Measurements from ENCODE around the gene JARID2.
"Not testable (repeated sequence)": the region's sequence is repeated elsewhere in the genome, so short reads cannot be mapped to it uniquely, and the experiment has no call there.

Gene JARID2

DNA sequence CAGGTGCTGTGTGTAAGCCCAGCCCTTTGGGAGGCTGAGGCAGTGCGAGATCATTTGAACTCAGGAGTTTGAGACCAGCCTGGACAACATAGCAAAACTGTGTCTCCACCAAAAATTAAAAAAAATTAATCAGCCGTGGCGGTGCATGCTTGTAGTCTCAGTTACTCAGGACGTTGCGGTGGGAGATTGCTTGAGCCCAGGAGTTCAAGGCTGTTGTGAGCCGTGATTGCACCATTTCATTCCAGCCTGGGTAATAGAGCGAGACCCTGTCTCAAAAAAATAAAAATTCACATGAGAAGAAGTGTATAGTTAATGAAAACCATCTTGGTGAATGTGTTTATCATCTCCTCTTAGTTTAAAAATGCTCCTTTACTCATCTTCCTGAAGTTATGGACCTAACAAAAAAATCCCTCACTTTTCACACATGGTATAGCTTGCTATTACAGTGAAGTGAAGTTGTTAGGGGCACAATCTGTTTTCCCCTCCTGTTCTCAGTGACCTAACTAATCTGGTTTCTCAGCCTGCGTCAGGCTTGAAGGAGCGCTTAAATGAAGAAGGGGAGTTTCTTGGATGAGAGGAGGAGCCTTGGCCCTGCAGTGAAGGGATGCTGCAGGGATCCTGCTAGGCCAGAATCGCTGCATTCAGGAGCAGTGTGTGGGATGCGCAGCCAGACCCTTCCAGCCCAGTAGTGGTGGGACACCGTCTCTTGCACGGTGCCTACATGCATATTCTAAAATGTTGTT lies 45.3 kb downstream of the JARID2 start:
- DNase-seq, result no peak

DNA sequence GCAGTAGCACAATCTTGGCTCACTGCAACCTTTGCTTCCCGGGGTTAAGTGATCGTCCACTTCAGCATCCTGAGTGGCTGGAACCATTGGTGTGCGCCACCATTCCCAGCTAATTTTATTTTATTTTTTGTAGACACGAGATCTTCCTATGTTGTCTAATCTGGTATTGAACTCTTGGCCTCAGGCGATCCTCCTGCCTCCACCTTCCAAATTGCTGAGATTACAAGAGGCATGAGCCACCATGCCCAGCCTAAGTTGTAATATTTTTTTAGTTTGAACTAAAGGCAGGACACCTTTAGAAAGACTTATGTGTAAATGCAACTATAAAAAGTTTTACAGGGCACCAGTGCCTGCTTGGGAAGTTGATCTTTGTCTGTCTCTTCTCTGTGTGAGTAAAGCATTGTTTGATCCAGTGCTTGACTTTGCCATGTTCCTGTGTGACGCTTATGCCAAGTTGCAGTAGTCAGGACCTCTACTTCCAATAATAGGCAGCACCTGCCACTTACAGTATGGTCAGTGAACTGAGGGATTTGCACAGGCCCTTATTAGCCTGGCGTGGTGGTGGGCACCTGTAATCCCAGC lies 46.9 kb downstream of the JARID2 start:
- no peak for DNase-seq

DNA sequence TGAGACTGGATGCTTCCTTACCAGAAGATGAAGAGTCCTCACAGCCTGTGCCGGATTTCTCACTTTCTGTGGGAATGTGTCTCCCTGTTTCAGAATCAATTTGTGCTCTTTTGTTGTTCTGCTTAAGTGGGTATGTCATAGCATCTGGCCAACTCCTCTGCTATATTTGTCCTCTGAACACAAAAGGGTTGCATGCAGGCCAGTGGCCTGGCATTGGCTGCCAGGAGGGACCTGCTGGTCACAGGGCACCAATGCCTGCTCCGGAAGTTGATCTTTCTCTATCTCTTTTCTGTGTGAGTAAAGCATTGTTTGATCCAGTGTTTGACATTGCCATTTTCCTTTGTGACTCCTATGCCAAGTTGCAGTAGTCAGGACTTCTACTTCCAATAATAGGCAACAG lies 47.8 kb downstream of the JARID2 start:
- no peak for DNase-seq

DNA sequence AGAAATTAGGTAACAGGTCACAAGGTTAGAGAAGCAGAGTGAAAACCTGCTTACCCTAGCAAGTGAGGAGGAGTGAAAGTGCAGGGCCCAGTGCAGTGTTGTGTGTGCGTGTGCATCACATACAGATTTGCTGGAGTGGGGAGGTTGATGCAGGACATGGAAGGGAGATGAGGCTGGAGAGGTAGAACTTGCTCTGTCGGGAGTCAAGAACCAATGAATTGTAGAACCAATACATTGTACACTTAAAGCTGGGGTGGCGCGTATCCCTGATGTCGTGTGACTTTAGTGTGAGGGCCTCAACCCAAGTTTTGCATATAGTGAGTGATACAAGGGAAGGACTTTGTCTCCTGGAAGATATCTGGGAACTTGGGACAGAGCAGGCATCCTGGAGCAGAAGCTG lies 48.6 kb downstream of the JARID2 start:
- DNase-seq, result no peak

DNA sequence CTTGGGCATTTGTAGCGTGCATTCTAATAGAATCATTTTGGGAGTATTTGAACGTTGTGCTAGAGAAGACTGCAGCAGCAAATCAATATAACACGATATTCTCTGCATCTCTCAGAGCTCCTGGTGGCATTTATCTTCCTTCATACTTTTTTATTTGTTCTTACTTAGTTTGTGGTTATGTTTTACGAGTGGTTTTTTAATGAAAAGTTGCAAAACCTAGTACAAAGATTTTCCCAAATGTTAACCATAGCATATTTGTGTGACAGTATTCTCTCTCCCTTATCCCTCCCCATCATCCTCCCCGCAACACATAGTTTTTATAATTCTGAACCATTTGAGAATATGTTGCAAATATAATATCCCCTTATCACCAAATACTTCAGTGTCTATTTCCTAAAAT lies 50.4 kb downstream of the JARID2 start:
- no peak for DNase-seq

DNA sequence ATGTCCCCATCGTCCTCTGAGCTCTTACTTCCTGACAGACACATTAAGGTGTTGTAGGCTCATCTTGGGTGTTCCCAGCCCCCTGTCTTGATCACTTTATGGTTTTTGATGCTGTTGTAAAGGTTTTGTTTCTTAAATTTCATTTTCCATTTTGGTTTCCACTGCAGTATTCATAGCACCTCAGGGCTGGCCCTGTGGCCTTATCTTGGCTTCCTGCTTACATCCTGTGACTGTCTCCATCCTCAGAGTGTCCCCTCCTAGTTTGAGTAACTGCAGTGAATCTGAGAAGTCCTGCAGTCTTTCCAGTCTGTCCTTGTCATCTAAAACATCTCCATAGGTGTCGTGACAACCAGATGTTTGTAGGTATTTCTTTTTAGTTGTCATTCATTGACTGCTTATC lies 50.9 kb downstream of the JARID2 start:
- no peak for DNase-seq

DNA sequence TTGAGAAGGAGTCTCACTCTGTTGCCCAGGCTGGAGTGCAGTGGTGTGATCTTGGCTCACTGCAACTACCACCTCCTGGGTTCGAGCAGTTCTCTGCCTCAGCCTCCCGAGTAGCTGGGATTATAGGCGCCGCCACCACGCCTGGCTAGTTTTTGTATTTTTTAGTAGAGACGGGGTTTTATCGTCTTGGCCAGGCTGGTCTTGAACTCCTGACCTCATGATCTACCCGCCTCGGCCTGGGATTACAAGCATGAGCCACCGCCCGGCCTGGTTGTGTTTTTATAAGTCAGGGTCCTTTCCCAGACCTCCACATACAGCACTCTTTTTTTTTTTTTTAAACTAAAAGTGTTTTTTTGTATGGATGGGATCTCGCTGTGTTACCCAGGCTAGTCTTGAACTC lies 51.3 kb downstream of the JARID2 start:
- not testable (repeated sequence) for DNase-seq

DNA sequence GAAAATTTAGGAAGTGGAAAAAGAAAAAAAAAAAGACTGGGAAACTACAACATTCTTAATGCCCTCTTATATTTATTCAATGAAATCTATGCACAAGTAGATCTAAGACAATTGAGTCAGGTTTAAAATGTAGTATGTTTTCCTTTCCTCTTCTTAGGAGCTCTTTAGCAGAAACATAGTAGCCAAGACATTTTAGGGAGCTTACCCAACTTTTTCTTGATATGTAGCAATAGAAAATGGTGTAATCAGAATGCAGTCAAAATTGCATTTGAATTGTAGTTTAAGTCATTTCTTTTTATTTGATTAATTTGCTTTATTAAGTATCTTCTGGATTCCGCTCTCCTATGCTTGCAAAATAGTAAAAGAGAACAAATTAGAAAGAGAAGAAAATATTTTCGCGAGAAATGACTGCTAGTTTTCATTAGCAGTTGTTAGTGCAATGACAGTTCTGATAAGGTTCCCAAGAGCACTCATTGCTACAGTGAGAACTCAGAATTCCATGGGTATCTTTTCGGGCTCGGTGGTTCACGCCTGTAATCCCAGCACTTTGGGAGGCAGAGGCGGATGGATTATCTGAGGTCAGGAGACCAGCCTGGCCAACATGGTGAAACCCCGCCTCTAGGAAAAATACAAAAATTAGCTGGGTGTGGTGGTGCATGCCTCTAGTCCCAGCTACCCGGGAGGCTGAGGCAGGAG lies 52.2 kb downstream of the JARID2 start:
- DNase-seq, result no peak

DNA sequence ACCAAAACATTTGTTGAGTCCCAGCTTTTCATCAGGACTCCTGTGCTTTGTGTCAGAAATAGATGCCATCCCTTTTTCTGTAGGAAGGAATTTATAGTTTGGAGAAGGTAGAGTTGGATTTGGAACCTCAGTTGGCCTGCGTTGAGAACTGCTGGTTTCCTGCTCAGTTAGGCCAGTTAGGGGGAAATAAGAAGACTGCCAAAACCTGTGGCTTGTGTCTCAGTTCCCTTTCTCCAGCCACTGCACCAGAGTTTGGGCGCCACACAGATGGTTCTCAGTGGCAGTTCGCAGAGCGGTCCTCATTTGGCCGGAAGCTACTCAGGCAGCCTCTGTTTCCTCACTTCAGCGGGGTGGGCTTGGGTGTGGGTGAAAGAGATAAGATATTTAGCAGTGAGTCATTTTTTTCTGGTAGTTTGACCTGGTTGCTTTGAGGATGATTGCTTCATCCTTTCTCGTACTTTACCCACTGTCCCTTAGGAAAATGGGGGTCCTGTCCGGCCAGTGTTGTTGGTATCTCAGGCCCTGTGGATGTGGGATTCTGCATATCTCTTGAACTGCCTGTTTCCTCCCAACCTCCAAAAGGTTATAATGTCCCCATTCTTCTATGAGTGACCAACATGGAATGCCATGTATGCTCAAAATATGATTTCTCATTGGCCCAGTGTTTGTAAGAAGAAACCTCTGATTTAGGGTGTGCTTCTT lies 53.7 kb downstream of the JARID2 start:
- no peak for DNase-seq

DNA sequence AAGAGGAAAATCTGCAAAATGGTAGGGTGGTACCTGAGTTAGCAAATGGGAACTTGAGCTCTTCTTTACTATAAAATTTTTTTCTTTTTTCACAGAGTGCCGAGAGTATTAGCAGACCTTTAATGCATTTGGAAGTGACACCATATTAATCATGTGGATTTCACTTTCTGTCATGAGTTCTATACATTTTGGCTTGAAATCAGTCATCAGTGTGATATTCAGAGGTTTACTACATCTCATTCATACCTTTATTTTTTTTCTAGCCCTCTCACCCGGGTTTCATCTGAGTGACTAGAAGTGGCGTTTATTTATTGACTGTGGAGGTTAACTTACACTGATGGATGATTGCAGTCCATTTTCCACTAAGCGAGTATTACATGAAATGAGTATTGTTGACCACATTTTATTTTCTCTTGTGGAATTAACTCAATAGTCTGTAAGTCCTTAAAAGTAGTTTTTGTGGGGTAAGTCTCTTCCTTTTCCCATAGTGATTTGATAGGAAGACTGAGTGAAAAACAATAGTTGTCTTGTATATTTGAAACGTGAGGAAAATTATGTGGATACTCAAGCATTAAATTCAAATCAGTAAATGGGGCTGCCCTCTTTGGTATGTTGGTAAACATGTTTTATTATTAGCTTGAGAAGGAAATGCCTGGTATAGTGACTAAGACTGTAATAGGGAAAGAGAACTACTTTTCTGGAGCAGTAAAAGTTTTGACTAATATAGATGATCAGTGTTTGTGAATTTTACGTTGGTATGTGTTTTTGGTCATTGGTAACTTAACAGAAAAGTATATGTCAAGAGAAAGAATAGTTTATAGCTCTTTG lies 55.5 kb downstream of the JARID2 start:
- no peak for DNase-seq

DNA sequence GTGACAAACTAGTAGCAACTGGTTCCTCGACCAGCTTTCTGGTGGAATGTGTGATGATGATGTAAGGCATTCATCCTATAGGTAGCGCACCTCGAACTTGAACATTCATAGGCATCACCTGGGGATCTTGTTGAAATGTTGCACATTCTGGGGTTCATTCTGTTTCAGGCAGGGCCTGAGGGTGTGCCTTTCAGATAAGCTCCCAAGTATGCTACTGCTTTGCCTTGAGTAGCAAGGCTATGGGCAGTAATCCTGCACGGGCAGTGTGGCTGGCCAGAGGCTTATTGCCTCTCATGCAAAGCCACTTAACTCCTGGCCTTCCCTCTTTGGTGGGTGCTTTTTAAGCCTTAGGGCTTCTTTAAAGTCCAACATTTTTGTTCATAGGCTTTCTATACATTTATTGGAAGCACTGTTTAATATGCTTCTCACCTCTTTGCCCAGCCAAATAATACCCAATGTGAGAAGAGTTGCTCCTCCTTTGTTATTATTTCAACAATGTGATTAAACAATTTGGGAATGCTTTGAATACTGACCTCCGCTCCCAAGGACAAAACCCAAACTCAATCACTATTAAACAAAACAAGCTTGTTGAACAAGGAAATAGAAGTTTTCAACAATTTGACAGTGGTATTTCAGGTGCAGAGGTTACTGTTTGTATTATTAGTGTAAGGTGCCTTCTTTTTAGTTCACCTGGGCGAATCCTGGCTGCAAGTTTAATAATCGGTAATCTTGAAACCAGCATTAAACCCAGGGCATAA lies 57.5 kb downstream of the JARID2 start:
- DNase-seq, result no peak

DNA sequence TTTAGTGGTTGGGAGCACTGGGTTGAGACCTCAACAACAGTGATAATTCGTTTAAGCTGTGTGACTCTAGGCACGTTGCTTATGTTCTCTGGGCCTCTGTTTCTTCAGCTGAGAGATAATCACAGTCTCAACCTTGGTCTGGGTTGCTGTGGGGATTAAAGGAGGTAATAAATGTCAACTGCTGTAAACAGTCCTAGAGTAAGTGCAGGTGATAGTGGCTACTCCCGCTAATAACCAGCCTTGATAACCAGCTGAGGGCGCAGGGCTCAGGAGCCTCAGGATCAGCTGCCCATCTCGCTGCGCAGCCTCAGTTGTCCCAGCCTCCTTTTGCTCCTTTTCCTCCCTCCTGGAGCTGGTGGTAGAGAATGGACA lies 58.0 kb downstream of the JARID2 start:
- DNase-seq, result no peak

DNA sequence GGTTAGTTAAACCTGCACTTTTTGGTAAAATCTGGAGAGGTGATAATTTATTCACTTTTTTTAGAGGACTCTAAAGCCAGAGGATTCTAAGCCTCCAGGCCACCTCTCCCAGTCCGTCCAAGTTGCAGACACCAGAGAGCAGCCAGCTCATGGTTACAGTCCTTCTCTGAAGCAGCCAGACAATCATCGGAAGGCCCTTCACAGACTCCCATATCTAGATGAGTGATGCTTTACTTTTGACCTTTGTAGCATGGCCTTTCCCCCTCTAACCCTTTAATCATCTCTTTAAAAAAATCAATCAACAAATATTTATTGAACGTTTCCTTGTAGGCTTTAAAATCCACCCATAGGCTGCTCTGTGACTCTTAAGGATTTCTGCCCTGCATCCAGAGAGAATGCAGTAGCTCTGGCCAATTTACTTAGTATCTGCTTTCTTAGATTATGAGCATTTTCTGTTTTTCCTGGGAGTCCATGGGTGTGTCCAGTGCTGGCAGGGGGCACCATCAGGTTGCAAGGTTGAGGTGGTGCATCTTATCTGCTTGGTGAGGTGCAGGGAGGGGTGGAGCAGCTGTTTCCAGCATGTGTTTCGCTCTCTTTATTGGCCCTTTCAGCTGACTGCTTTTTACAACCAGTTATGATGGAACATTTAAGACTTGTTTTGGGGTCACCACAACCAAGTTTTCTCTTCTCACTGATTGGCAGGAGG lies 58.6 kb downstream of the JARID2 start:
- DNase-seq, result no peak

DNA sequence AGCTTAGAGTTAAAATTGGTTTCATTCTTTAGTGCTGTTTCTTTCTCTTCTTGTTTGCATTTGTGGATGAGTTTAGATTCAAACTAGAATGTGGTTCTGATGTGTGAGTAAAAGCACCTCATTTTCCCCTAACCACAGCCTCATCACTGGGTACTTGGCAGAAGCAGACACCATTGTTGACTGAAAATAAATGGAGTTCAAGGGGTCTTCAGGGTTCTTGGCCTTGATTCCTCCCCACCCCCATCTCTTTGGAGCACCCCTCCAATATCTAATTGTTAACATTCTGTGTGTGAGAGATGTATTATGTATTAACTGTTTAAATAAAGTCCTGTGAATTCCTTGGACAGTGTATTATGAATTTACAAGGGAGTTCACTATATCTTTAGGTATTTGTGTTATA lies 59.6 kb downstream of the JARID2 start:
- DNase-seq, result no peak

DNA sequence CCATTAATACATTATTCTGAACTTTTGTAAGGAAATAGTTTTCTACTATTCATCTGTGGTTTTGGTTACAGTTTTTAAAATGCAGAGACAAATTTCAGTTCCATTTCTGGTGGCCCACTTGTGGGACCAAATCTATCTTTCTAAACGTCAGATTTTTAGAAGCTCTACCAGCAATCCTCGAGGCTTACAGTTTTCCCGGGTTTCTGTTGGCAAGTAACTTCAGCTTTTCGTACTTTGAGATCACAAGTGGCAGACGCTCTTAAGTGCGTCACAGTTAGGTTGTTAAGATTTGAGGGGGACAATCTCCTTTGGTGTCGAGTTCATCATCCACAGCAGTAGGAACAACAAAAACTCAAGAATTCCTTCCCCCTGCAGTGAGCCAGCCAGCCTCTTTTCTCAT lies 60.0 kb downstream of the JARID2 start:
- no peak for DNase-seq

DNA sequence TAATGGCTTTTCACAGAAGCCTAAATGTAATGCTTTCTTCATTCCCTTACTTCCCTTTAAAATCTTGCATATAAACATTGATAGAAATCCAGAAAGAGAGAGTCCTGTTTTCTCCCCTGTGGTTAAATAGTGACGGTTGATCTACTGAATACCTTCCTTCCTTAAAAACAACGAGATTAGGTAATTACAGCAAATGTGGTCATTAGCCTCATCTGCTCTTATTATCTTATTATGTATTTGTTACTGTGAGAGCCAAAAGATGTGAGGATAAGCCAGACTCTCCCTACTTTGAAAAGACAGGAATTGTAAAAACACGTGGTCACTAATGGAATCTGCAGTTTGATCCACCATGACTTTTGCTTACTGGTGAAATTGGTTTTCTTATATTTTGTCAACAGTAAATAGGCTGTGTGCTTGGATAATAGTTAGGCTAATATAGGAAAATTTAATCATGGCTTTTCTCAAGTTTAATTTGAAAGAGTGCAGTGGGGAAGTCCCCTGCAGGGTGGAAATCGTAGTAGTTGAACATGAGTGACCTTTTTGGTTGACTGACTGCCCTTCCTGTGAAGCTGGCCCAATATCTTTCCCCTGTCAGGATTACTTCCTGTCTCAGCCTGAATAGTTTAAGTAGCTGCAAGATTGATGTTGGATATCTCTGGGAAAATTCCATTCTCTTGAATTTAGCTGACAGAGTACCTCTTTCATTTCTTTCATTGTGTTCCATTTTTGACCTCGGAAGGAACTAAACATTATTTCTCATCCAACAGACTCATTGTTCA lies 62.8 kb downstream of the JARID2 start:
- DNase-seq, result no peak

DNA sequence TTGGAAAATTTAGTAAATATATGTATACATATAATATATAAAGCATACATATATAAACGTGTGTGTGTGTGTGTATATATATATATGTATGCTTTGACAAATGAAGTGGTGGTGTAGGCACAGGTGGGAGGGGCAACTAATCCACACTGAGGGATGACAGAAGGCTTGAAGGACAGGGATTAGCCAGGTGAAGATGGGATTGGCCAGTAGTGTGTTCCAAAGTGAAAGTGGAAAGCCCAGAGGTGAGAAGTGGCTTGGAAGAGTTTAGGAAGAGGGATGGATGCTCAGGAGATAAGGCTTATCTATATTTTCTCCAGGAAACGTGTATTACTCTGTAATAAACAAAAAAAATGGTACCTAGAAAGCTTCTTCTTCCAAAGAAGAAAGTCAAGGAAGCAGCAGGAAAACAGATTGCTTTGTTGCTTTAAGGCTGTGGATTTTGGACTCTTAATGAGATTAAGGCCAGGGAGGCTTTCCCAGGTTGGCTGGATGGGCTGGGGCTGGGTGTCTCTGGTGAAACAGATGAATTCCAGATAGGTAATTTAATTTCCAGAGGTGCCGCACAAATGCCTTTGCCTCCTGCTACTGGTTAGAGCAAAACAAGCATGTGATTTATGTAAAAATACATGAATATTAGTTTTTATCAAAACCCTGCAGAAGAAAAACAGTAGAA lies 63.9 kb downstream of the JARID2 start:
- no peak for DNase-seq

DNA sequence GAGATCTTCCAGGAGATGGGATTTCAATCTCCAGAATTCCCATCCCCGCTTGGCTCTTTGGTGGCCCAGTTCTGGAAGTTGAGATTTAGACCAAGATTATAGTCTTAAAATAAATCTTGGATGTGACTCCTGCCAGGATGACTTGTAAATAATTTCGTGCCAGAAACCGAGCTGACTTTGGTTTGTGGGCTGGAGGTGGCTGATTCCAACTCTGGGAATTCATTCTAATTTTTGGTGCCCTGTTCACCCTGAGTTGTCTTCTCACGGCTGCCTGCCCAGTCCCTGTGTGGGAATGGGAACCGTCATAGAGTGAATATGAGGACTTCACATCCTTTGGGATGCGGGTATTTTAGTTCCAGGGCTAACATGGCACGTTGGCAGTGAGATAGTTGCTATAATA lies 64.8 kb downstream of the JARID2 start:
- no peak for DNase-seq

DNA sequence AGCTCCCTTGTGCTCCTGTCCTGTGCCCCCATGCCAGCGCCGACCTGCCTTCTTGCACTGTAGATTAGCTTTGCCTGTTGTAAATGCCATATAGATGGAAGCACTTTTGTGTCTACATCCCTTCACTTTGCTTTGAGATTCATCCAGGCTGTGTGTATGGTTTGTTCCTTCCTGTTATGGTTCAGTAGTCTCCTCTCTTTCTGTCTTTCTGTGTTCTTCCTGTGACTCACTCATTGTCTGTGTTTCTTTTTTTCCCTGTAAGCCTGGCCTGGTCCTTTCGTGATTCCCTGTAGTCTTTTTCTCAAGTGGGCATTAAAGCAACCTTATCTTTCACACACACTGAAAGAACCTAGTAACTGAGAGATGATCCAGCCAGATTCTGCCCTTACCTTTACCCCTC lies 66.6 kb downstream of the JARID2 start:
- DNase-seq, result no peak

DNA sequence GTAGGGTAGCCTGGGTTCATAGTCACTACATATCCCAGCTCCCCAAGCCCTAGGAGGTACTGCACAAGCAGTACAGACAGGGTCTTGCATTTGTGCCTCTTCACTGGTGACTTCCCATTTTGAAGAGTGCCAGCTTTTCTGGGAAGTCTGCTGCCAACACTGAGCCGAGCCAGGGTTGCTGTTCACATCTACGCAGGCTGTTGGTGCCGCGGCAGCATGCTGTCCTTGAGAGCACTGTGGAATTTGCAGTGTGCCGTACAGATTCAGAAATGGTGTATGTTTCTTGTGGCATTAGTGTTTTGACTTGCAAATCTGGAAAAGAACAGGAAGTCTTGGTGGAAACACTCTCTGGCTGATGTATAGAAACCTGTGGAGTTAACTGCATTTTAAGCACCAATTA lies 67.5 kb downstream of the JARID2 start:
- no peak for DNase-seq

All from NCI-H187 treated with DMSO at 0.1 percent for 48 hours (cell line).